Activated CD8-positive, alpha-beta memory T cell treated with anti-CD3 and anti-CD28 coated beads, Interleukin-2, amount 50 U/mL, for 24 hours (primary cell): ENCODE results near the gene ATAD2B.
"Not testable (repeated sequence)": the region's sequence is repeated elsewhere in the genome, so short reads cannot be mapped to it uniquely, and the experiment has no call there.

Experiments
- DNase-seq: peaks from one replicate; pipeline ENCODE4 v3.0.0-alpha.2; 2020; ENCODE audit errors: extremely low read depth

ATAD2B gene

GRCh38 chr2:23789012-23789411, 137.9 kb downstream of the ATAD2B start:
- no peak for DNase-seq

GRCh38 chr2:23788100-23788499, 138.8 kb downstream of the ATAD2B start:
- DNase-seq: no peak

GRCh38 chr2:23784971-23785370, 142.0 kb downstream of the ATAD2B start:
- no peak for DNase-seq

GRCh38 chr2:23782646-23783045, 144.3 kb downstream of the ATAD2B start:
- DNase-seq: no peak

- no peak for DNase-seq
These were observed 144.8 kb downstream of the ATAD2B start for GRCh38 chr2:23782126-23782525.

- not testable (repeated sequence) for DNase-seq
These were observed 146.5 kb downstream of the ATAD2B start for GRCh38 chr2:23780465-23780864.

- no peak for DNase-seq
These were observed 149.1 kb downstream of the ATAD2B start for GRCh38 chr2:23777826-23778225.

GRCh38 chr2:23776021-23776420, 150.9 kb downstream of the ATAD2B start:
- DNase-seq: no peak

- DNase-seq: no peak
These were observed 154.2 kb downstream of the ATAD2B start for GRCh38 chr2:23772684-23773083.

- no peak for DNase-seq
These were observed 154.9 kb downstream of the ATAD2B start for GRCh38 chr2:23772056-23772455.

GRCh38 chr2:23769364-23769763, 157.6 kb downstream of the ATAD2B start:
- DNase-seq: no peak

GRCh38 chr2:23767876-23768621, 158.9 kb downstream of the ATAD2B start:
- DNase-seq: no peak

GRCh38 chr2:23762141-23762540, 164.8 kb downstream of the ATAD2B start:
- no peak for DNase-seq

- DNase-seq: no peak
These were observed 165.3 kb downstream of the ATAD2B start for GRCh38 chr2:23761638-23762037.

- DNase-seq: no peak
These were observed 166.2 kb downstream of the ATAD2B start for GRCh38 chr2:23760736-23761135.

- no peak for DNase-seq
These were observed 169.1 kb downstream of the ATAD2B start for GRCh38 chr2:23757686-23758433.

GRCh38 chr2:23756593-23757292, 170.2 kb downstream of the ATAD2B start:
- DNase-seq: no peak

GRCh38 chr2:23754970-23755369, 172.0 kb downstream of the ATAD2B start:
- DNase-seq: no peak

- DNase-seq: no peak
These were observed 173.5 kb downstream of the ATAD2B start for GRCh38 chr2:23753291-23754010.

- no peak for DNase-seq
These were observed 175.1 kb downstream of the ATAD2B start for GRCh38 chr2:23751747-23752265.

GRCh38 chr2:23746141-23746863, 180.6 kb downstream of the ATAD2B start:
- DNase-seq: no peak
